OCI-LY1 (cell line): ENCODE results near the gene CADM1.
A peak's percentile ranks its signal among the peaks of the same experiment; 100 is the strongest.

ENCODE experiments used
- H2AFZ ChIP-seq: fragments of 200-600 bp; sonication (generic), shearing (Covaris generic); 2 replicates; pipeline ENCODE4 v1.6.0; 2014; ENCODE audit warnings: antibody characterized with exemption, mild to moderate bottlenecking, low read length
- H3F3A ChIP-seq: fragments of 200-600 bp; sonication (generic), shearing (Covaris generic); 2 replicates; pipeline ENCODE4 v1.6.0; 2014; ENCODE audit warnings: mild to moderate bottlenecking, antibody characterized with exemption, low read length, moderate library complexity; ENCODE audit not compliant: insufficient read depth
- H3K27ac ChIP-seq: fragments of 200-600 bp; sonication (generic); 2 replicates; pipeline ENCODE4 v1.5.1; 2014; ENCODE audit warnings: low read length, mixed run types, mild to moderate bottlenecking, low read depth; ENCODE audit not compliant: poor library complexity, severe bottlenecking
- H3K27me3 ChIP-seq: fragments of 200-600 bp; sonication (generic); 2 replicates; pipeline ENCODE4 v1.6.0; 2014; ENCODE audit warnings: antibody characterized with exemption, mild to moderate bottlenecking, low read length, moderate library complexity; ENCODE audit not compliant: insufficient read depth
- H3K36me3 ChIP-seq: fragments of 200-600 bp; sonication (generic); 2 replicates; pipeline ENCODE4 v1.6.1; 2014; ENCODE audit warnings: mild to moderate bottlenecking, antibody characterized with exemption, low read length, moderate library complexity, mixed read lengths; ENCODE audit not compliant: insufficient read depth
- H3K4me1 ChIP-seq: fragments of 200-600 bp; sonication (generic); 2 replicates; pipeline ENCODE4 v1.5.1; 2014; ENCODE audit warnings: mild to moderate bottlenecking, low read length, moderate library complexity; ENCODE audit not compliant: insufficient read depth, severe bottlenecking
- H3K4me2 ChIP-seq: fragments of 200-600 bp; sonication (generic), shearing (Covaris generic); 2 replicates; pipeline ENCODE4 v1.6.1; 2014; ENCODE audit warnings: low read length
- H3K4me3 ChIP-seq: fragments of 200-600 bp; sonication (generic); 2 replicates; pipeline ENCODE4 v1.5.1; 2014; ENCODE audit warnings: low read length, low read depth, mild to moderate bottlenecking, mixed read lengths; ENCODE audit not compliant: poor library complexity, severe bottlenecking
- H3K79me2 ChIP-seq: fragments of 200-600 bp; shearing (Covaris generic); 2 replicates; pipeline ENCODE4 v1.6.1; 2016; ENCODE audit warnings: mixed run types, low read length, mixed read lengths; ENCODE audit not compliant: insufficient read depth
- H3K9ac ChIP-seq: fragments of 200-600 bp; sonication (generic), shearing (Covaris generic); 2 replicates; pipeline ENCODE4 v1.6.1; 2014; ENCODE audit warnings: mild to moderate bottlenecking, low read length, mixed read lengths
- H3K9me2 ChIP-seq: fragments of 200-600 bp; sonication (generic), shearing (Covaris generic); 2 replicates; pipeline ENCODE4 v1.6.1; 2014; ENCODE audit warnings: low read depth, mild to moderate bottlenecking, low read length, mixed read lengths
- H3K9me3 ChIP-seq: fragments of 200-600 bp; shearing (Covaris generic); 2 replicates; pipeline ENCODE4 v1.6.1; 2014; ENCODE audit warnings: low read length, mixed read lengths
- H4K20me1 ChIP-seq: fragments of 200-600 bp; sonication (generic), shearing (Covaris generic); 2 replicates; pipeline ENCODE4 v1.6.0; 2016; ENCODE audit warnings: mild to moderate bottlenecking, low read length; ENCODE audit not compliant: insufficient read depth
- EZH2 ChIP-seq: fragments of 200-600 bp; sonication (generic), shearing (Covaris generic); IDR thresholded peaks from 2 replicates; pipeline ENCODE4 v1.8.0; 2017; ENCODE audit warnings: borderline replicate concordance, mixed run types, mild to moderate bottlenecking, antibody characterized with exemption, low read length, moderate library complexity, mixed read lengths
- TF ChIP-seq, protein P1 (sequence below): fragments of 200-600 bp; sonication (generic), shearing (Covaris generic); IDR thresholded peaks from 2 replicates; pipeline ENCODE4 v1.5.1; 2017; ENCODE audit warnings: mild to moderate bottlenecking, antibody characterized with exemption, low read length, moderate library complexity, mixed read lengths

Gene CADM1

DNA sequence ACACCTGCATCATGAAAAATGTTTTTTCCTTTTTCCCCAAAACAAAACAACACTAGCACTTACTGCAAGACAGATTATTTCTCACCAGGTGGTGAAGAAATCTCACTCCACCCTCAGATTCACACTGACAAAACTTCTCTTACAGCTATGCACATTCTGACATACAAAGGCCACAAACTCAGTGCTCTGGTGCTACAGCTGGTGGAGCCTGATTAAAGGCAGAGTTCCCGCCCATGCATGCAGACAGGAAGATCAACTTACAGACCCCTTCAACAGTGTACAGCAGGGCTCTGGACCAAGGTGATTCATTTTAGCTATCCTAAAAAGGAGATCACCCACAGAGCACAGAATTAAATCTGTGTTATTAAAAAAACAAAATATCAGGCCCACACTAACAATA, 112.6 kb downstream of the CADM1 start:
- H2AFZ ChIP-seq: no peak overlapping the region
- H3K9ac ChIP-seq: no peak overlapping the region
- H4K20me1 ChIP-seq: no peaks in the 10 kb centered on the region
- no peak overlapping the region for H3K4me2 ChIP-seq
- no peaks in the 10 kb centered on the region for H3K79me2 ChIP-seq
- H3K27me3 ChIP-seq: no peaks in the 10 kb centered on the region
- no peaks in the 10 kb centered on the region for H3F3A ChIP-seq
- no peaks in the 10 kb centered on the region for H3K36me3 ChIP-seq
- no peak for TF ChIP-seq EZH2
- TF ChIP-seq, protein P1, sequence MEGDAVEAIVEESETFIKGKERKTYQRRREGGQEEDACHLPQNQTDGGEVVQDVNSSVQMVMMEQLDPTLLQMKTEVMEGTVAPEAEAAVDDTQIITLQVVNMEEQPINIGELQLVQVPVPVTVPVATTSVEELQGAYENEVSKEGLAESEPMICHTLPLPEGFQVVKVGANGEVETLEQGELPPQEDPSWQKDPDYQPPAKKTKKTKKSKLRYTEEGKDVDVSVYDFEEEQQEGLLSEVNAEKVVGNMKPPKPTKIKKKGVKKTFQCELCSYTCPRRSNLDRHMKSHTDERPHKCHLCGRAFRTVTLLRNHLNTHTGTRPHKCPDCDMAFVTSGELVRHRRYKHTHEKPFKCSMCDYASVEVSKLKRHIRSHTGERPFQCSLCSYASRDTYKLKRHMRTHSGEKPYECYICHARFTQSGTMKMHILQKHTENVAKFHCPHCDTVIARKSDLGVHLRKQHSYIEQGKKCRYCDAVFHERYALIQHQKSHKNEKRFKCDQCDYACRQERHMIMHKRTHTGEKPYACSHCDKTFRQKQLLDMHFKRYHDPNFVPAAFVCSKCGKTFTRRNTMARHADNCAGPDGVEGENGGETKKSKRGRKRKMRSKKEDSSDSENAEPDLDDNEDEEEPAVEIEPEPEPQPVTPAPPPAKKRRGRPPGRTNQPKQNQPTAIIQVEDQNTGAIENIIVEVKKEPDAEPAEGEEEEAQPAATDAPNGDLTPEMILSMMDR: no peak
- no peaks in the 10 kb centered on the region for H3K9me2 ChIP-seq
- no peak overlapping the region for H3K4me3 ChIP-seq
- peaks cover 17% of the 10 kb centered on the region for H3K4me1 ChIP-seq
- no peaks in the 10 kb centered on the region for H3K9me3 ChIP-seq
- no peak overlapping the region for H3K27ac ChIP-seq

DNA sequence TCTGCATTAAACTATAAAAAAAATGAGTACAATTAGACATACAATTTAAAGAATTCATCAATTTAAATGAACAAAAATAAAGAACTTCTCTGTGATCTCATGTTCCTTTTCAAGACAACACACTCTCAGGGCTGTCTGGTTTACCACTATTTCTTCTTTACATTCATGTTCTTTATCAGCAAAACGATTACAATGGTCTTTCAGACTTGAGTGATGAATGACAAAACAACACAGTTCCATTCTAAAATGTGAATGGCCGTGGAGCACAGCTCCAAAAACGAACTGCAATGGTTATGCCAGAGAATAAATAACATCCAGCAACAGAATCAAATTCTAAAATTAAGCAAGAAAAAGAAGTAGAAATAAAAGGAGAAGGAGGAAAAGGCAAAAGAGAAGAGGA, 113.1 kb downstream of the CADM1 start:
- H3K4me3 ChIP-seq: no peak overlapping the region
- no peak overlapping the region for H2AFZ ChIP-seq
- H3K9me3 ChIP-seq: no peaks in the 10 kb centered on the region
- H3K27ac ChIP-seq: no peak overlapping the region
- no peak overlapping the region for H3K4me2 ChIP-seq
- no peaks in the 10 kb centered on the region for H3K27me3 ChIP-seq
- no peak overlapping the region for H3K9ac ChIP-seq
- peaks cover 17% of the 10 kb centered on the region for H3K4me1 ChIP-seq
- no peaks in the 10 kb centered on the region for H3K9me2 ChIP-seq
- no peaks in the 10 kb centered on the region for H4K20me1 ChIP-seq
- TF ChIP-seq EZH2: no peak
- TF ChIP-seq, protein P1: no peak
- H3K36me3 ChIP-seq: no peaks in the 10 kb centered on the region
- no peaks in the 10 kb centered on the region for H3F3A ChIP-seq
- H3K79me2 ChIP-seq: no peaks in the 10 kb centered on the region

DNA sequence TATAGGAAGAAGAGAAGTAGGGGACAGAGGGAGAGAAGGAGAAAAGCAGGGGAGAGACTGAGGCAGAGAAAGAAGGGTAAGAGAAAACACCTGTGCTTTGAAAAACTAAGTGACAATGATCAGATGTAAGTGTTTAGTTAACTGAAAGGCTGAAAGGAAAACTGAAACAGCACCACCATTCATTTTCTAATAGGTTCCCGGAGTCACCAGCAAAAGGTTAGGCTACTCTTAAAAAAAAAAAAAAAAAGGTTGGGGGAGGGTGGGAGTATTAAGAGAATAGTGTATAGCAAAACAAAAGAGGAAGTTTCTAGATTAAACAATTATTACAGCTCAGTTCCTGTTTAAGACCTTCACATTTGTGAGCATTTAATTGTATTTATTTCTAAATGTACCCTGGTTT, 113.8 kb downstream of the CADM1 start:
- H3F3A ChIP-seq: no peaks in the 10 kb centered on the region
- H3K4me2 ChIP-seq: 0 out of 2 replicates have a peak overlapping the region, but pooled peaks have one; percentile 23
- H3K36me3 ChIP-seq: no peaks in the 10 kb centered on the region
- H3K9me2 ChIP-seq: no peaks in the 10 kb centered on the region
- H3K79me2 ChIP-seq: no peaks in the 10 kb centered on the region
- H2AFZ ChIP-seq: no peak overlapping the region
- H3K4me3 ChIP-seq: no peak overlapping the region
- TF ChIP-seq EZH2: no peak
- TF ChIP-seq, protein P1: no peak
- no peaks in the 10 kb centered on the region for H3K9me3 ChIP-seq
- H3K27me3 ChIP-seq: no peaks in the 10 kb centered on the region
- peaks cover 17% of the 10 kb centered on the region for H3K4me1 ChIP-seq
- H4K20me1 ChIP-seq: no peaks in the 10 kb centered on the region
- no peak overlapping the region for H3K9ac ChIP-seq
- no peak overlapping the region for H3K27ac ChIP-seq
